Stomach (tissue), 4 donors: ENCODE measurements around the gene FN3K.
"Not testable (repeated sequence)": the region's sequence is repeated elsewhere in the genome, so short reads cannot be mapped to it uniquely, and the experiment has no call there.

Experiments used
- CTCF ChIP-seq, 7 experiments: fragments of 450-650 bp in 4 of 7; fragments of 200-600 bp in 3 of 7; sonication (generic) in 3 of 7; IDR thresholded peaks; one replicate each; pipeline ENCODE4 v1.5.1; 2016 to 2019; ENCODE audit warnings: antibody characterized with exemption in 7 of 7, control low read depth in 2 of 7, mild to moderate bottlenecking in 1 of 7
- POLR2A ChIP-seq, 4 donors: fragments of 450-650 bp; IDR thresholded peaks; one replicate each; pipeline ENCODE4 v1.6.1; 2016; ENCODE audit warnings: antibody characterized with exemption in 4 of 4, control low read depth in 2 of 4, mild to moderate bottlenecking in 1 of 4, moderate library complexity in 1 of 4

DNA sequence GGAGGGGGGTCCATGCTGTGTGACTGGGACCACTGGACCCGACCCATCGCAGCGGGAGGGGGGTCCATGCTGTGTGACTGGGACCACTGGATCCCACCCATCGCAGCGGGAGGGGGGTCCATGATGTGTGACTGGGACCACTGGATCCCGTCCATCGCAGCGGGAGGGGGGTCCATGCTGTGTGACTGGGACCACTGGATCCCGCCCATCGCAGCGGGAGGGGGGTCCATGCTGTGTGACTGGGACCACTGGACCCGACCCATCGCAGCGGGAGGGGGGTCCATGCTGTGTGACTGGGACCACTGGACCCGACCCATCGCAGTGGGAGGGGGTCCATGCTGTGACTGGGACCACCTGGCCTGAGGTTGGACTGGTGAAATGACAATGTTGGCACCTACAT is 50.2 kb downstream of the FN3K start:
- not testable (repeated sequence) for TF ChIP-seq POLR2A, CTCF (IDR thresholded peaks at IDR 0.05)
